GM06990 (cell line): Measurements from ENCODE around the gene PRKCA.

ENCODE experiments used
- DNase-seq: peaks from one replicate; pipeline ENCODE4 v3.0.0-alpha.2; 2011; ENCODE audit not compliant: insufficient read length; ENCODE audit errors: extremely low read depth
- H3K27me3 ChIP-seq: replicated peaks from 2 replicates; pipeline ENCODE4 v1.6.0; 2011; ENCODE audit warnings: low read length; ENCODE audit not compliant: control insufficient read depth, insufficient read depth
- H3K36me3 ChIP-seq: 2 replicates; pipeline ENCODE4 v1.5.1; 2011; ENCODE audit warnings: low read length; ENCODE audit not compliant: control insufficient read depth, insufficient read depth
- H3K4me3 ChIP-seq: replicated peaks from 2 replicates; pipeline ENCODE4 v1.5.1; 2011; ENCODE audit warnings: low read depth, mild to moderate bottlenecking, control low read depth, low read length
- TF ChIP-seq, protein P1 (sequence below): IDR thresholded peaks from 2 replicates; pipeline ENCODE4 v1.5.1; 2011; ENCODE audit warnings: low read length, control low read depth, mild to moderate bottlenecking, inconsistent platforms; ENCODE audit not compliant: insufficient read depth, poor library complexity, severe bottlenecking

PRKCA gene

DNA sequence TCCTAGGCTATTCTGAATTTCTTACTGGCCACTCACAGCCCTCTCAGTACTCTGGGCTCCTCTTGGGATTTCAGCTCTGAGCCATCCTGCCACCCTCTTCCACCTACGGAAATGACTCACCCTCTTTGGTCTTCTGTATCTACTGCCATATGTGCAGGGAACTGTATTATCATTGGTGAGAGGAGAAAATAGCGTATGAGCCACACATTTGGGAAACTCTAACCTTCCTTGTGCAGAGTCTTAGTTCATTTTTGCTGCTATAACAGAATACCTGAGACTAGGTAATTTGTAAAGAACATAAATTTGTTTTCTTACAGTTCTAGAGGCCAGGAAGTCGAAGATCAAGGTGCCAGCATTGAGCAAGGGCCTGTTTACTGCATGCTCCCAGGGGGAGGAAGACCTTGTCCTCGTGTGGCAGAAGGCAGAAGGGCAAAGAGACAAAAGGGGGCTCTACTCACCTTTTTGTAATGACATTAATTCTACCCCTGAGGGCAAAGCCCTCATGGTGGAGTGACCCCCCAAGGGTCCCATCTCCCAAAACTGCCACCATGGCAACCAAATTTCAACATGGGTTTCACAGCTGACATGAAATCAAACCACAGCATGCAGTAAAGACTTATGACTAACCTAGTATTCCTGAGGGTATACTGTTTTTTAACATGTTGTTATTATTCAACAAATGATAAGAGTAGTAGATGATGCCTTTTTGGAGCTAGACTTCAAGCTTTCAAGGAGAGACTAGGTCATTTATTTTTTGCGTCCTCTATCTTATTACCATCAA lies 191.8 kb downstream of the PRKCA start:
- H3K27me3 ChIP-seq: no peaks in the 10 kb centered on the region; the same call in 1 of the 2 replicates
- no peak overlapping the region for H3K4me3 ChIP-seq
- no peaks in the 10 kb centered on the region for H3K36me3 ChIP-seq
- TF ChIP-seq, protein P1, sequence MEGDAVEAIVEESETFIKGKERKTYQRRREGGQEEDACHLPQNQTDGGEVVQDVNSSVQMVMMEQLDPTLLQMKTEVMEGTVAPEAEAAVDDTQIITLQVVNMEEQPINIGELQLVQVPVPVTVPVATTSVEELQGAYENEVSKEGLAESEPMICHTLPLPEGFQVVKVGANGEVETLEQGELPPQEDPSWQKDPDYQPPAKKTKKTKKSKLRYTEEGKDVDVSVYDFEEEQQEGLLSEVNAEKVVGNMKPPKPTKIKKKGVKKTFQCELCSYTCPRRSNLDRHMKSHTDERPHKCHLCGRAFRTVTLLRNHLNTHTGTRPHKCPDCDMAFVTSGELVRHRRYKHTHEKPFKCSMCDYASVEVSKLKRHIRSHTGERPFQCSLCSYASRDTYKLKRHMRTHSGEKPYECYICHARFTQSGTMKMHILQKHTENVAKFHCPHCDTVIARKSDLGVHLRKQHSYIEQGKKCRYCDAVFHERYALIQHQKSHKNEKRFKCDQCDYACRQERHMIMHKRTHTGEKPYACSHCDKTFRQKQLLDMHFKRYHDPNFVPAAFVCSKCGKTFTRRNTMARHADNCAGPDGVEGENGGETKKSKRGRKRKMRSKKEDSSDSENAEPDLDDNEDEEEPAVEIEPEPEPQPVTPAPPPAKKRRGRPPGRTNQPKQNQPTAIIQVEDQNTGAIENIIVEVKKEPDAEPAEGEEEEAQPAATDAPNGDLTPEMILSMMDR: no peak
- DNase-seq: no peak

DNA sequence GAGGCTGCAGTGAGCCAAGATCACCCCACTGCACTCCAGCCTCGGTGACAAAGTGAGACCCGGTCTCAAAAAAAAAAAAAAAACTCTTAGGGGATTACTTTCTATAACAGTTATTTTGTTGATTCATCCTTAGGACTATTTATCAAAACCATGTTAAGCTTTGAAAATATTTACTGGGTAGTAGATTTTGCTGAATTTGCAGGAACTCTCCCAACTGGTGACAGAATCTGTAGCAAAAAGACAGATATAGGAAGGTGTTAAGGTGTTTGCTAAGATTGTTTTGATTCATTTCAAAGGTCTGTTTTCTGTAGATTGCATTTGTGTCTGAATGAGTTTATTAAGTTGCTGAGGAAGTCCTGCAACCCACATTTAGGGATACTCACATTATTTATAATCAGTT lies 192.6 kb downstream of the PRKCA start:
- TF ChIP-seq, protein P1: no peak
- no peak for DNase-seq
- Histone ChIP-seq H3K36me3 (no peaks in the 10 kb centered on the region), H3K27me3 (no peaks in the 10 kb centered on the region; the same call in 1 of the 2 replicates), H3K4me3 (no peak overlapping the region)

DNA sequence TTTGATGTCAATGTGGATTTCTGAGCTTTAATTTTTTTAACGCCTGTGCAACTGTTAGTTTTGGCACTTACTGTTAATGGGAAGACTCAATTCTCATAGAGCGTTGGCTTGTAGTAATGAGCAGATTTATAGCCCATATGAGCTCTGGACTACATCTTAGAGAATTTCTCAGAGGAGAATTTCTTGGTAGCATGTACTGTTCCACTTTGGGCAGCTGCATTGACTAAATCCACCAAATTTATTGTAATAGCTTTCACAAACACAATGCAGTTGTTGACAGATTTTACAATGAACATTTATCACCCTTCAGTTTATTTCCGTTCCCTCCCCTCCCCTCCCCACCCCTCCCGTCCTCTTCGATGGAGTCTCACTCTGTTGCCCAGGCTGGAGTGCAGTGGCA lies 193.9 kb downstream of the PRKCA start:
- H3K27me3 ChIP-seq: no peaks in the 10 kb centered on the region; the same call in 1 of the 2 replicates
- no peaks in the 10 kb centered on the region for H3K36me3 ChIP-seq
- H3K4me3 ChIP-seq: no peak overlapping the region
- DNase-seq: no peak
- TF ChIP-seq, protein P1: no peak

DNA sequence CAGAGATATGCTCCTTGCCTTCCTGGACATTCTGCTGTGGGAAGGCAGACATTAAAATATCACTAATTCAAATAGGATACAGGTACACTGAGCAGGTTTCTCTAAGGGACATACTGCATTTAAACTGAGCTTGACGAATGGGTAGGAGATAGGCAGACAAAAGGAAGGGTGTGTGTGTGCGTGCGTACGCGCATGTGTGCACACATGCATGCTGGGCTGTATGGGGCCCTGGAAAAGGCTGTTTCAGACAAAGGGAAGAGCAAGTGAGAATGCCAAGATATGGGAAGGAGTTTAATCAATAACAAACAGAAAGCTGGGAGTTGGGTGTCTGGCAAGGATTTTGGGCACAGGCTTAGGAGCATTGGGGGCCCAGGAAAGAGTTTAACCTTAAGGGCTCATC lies 196.2 kb downstream of the PRKCA start:
- no peak for DNase-seq
- no peaks in the 10 kb centered on the region; the same call in 1 of the 2 replicates for H3K27me3 ChIP-seq
- TF ChIP-seq, protein P1: no peak
- H3K4me3 ChIP-seq: no peak overlapping the region
- H3K36me3 ChIP-seq: no peaks in the 10 kb centered on the region

DNA sequence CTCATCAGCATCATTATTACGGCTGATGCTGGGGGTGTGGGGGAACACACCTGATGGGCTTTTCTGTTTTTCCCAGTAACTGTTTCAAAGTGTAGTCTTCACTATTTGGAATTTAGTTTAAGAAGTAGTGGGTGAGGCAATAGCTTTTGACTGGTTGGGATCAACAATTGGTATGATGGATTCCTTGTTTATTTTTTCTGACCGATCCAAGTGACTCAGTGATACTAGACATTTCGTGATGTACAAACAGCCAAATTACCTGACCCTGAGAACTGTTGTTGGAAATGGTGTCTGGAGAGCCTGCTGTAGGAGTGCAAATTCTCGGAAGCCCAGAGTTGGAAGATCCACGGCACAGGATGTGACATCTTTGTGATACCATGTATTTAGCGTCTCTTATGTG lies 204.2 kb downstream of the PRKCA start:
- TF ChIP-seq, protein P1: no peak
- no peak for DNase-seq
- Histone ChIP-seq H3K27me3 (no peaks in the 10 kb centered on the region), H3K36me3 (no peaks in the 10 kb centered on the region), H3K4me3 (no peak overlapping the region)
